Measurements from ENCODE around the gene BLZF1.
"Not testable (repeated sequence)": the region's sequence is repeated elsewhere in the genome, so short reads cannot be mapped to it uniquely, and the experiment has no call there.

Gene BLZF1, protein sequence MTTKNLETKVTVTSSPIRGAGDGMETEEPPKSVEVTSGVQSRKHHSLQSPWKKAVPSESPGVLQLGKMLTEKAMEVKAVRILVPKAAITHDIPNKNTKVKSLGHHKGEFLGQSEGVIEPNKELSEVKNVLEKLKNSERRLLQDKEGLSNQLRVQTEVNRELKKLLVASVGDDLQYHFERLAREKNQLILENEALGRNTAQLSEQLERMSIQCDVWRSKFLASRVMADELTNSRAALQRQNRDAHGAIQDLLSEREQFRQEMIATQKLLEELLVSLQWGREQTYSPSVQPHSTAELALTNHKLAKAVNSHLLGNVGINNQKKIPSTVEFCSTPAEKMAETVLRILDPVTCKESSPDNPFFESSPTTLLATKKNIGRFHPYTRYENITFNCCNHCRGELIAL

DNA sequence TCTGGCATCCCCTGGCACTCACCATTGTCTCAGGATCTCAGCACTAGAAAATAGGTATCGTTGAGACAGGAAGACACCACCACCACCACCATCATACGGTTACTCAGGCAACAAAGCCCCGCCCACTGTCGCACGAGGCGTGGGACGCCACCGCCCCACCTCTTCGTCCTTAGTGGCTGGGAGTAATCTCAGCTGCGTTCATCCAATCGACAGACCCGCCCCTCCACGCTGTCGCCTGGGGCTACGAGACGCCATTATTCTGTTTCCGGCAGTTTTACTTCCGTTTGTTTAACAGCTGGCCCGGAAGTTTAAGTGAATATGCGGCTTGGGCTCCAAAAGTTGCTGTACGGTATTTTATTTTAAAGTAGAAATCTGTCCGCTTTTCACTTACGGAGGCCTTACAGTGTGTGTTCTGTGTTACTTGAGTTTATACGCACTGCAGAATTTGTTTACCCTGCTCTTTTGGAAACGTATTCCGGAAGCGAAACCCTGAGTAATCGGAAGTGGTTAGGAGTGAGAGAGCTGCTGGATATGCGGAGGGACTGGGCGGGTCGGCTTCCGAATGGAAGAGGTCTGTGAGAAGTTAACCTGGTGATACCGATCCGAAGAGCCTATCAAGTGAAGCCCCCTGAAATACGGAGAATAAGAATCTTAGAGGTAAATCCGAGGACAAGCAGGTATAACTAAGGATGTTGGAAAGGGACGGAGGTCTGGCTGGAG, at the start of gene BLZF1, which contains the start of gene NME7:
Gene BLZF1, plus strand, starts transcription at position 510 of the 720 bp plus-strand sequence. CDS start 1,328 bp downstream, outside the sequence.
Gene NME7, minus strand, starts transcription at position 112 of the 720 bp plus-strand sequence. Its CDS starts 87 bp downstream, at position 25.
- DNase-seq (ENCODE audit: low spot score) = peak; percentile 81

DNA sequence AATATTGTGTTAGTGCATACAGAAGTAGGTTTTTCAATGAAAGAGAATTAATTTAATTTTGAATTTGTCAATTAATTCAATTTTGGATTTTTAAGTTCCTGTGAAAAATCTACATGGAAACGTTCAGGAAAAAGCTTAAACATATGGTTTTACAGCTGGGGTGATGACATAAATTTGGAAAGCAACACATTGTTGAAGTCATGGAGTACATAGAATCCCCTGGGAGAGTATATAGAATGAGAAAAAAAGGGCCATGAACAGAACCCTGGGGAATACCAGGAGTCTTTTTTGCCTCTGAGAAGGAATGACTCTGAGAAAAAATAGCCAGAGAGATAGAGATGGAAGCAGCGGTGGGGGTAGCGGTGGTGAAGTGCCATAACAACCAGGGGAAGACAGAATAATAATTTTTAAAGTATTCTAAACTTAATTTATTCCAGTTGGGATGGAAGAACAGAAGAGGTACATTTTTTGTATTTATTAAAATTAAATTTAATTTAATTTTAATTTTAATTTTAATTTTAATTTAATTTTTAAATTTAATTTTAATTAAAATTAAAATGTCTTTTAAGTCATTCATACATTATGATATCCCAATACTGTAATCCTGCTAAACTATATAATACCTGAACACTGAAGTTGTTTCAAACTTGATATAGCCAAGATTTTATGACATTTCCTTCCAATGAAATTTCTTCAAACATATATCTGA, 49.3 kb upstream of the BLZF1 start:
- no peak for DNase-seq (ENCODE audit: low spot score)

DNA sequence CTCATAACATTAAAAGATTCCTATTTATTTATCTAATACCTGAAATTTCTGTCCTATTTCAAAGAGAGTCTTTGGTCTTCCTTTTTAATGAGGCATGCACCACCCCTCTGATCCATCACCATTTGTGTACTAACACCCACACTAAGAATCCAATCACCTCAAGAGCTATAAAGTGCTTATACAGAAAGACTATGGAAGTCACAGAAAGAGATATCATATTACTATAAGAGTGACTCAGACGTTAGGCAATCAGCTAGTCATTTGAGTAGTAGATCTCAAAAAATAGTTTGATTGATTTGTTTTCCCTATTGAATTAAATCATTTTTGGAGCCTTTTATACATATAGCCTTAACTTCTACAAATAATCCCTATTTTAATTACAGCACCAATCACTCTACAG, 46.5 kb upstream of the BLZF1 start:
- no peak for DNase-seq (ENCODE audit: low spot score)

DNA sequence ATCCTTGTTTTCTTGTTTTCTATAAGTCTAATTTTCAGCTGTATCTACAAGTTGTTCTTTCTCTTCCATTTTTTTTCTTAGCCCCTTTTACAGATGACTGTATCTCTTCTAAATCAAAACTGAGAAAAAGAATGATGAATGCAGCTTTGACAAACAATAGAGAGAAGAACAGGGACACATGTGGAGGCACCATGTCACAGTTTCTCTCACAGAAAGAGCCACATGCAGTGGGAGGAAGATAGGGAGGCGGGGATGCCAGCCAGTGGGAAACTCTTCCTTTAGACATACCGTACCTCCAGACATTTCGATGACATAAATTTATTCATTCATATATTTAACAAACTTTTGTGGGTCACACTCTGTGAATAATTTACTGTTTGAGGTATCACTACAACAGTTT, 45.9 kb upstream of the BLZF1 start:
- no peak for DNase-seq (ENCODE audit: low spot score)

DNA sequence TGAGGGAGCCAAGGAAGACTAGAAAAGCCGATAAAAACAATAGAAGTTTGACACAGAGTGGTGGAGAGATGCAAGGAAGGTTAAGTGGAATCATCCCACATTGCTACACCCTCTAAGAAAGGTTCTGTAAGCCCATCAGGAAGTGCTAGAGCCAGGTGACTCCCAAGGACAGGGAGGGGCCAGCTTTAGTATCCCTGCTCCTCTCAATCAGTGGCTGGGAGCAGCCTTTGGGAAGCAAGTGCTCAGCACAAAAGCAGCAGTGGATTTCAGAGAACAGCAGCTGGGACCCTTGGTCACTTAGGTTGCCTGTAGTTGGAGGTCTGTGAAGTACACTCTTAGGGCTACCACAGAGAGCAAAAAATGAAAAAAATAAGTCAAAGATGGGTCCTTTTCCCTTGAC, 42.9 kb upstream of the BLZF1 start:
- no peak for DNase-seq (ENCODE audit: low spot score)

DNA sequence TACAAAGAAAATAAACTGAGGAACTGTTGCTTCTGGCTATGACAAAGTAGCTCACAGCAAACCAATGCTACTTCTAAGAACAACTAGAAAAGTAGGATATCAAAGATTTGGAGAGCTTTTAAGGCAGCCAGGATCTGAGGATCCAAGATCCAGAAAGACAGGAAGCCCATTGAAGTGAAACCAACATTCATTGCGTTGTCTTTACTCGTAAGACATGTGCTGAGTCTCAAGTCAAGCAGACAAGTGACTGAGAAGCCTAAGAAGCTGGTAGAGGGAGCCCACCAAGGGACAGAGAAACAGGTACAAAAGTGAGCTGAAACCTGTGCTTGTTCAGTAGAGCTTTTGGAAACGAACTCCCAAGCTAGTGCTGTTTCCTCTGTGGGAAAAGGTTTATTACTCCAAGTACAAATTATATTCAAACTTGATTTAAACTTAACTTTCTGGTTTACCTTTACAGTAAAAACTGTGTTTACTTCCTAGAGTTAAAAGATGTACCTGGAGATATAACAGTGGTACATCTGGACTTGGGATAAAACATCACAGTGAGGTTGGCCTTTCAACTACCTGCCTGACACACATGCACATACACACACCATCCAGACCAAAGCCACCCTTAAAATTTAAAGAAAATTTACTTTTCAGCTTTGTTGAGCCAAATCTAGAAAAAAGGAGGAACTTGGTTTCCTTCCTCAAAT, 41.6 kb upstream of the BLZF1 start:
- DNase-seq (ENCODE audit: low spot score) = no peak

DNA sequence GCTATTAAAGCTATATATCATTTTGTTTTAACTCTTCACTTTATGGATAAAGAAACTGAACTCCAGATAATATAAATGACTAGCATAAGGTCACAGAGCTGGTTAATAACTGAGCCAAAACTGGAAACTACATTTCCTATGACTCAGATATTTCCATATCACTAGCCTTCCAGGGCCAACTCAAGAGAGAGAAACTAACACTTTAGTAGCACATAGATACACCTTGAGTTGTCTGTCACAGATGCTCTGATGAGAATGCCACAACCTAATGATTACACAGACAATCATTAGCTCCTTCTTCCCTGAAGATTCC, 41.1 kb upstream of the BLZF1 start:
- no peak for DNase-seq (ENCODE audit: low spot score)

DNA sequence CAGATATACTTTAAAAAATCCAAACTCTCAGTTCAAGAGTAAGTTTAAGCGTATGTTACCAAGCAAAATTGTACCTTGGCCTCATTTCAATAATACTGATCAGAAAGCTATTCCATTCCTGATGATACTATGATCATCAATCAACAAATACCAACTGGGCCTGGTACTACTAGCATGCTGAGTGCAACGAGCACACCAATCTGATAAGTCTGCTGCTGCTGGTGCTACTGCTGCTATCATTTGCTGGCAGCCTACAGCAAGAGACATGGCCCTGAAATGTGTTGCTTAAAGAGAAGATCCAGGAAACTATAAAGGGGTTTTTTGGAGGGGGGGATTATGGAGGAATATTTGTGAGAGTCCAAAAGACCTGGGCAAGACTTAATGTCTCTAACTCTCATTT, 40.1 kb upstream of the BLZF1 start:
- DNase-seq (ENCODE audit: low spot score) = no peak

DNA sequence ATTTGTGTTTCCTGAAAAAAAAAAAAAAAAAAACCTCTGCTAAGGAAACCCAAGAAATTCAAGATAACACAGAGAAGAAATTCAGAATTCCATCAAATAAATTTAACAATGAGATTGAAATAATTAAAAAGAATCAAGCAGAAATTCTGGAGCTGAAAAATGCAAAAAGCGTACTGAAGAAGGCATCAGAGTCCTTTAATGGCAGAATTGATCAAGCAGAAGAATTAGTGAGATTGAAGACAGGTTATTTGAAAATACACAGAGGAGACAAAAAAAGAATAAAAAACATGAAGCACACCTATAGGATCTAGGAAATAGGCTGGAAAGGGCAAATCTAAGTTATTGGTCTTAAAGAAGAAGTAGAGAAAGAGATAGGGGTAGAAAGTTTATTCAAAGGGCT, 38.6 kb upstream of the BLZF1 start:
- DNase-seq (ENCODE audit: low spot score) = no peak

DNA sequence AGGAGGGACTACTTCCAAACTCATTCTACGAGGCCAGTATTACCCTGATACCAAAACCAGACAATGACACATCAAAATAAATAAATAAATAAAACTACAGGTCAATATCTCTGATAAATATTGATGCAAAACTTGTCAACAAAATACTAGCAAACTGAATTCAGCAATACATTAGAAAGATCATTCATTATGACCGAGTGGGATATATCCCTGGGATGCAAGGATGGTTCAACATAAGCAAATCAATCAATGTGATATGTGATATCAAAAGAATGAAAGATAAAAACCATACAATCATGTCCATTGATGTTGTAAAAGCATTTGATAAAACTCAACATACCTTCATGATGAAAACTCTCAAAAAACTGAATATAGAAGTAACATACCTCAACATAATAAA, 37.1 kb upstream of the BLZF1 start:
- DNase-seq (ENCODE audit: low spot score) = no peak

DNA sequence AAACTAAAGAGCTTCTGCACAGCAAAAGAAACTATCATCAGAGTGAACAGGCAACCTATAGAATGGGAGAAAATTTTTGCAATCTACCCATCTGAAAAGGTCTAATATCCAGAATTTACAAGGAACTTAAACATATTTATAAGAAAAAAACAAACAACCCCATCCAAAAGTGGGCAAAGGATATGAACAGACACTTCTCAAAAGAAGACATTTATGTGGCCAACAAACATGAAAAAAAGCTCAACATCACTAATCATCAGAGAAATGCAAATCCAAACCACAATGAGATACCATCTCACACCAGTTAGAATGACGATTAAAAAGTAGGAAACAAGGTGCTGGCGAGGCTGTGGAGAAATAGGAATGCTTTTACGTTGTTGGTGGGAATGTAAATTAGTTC, 33.3 kb upstream of the BLZF1 start:
- DNase-seq (ENCODE audit: low spot score) = not testable (repeated sequence)

DNA sequence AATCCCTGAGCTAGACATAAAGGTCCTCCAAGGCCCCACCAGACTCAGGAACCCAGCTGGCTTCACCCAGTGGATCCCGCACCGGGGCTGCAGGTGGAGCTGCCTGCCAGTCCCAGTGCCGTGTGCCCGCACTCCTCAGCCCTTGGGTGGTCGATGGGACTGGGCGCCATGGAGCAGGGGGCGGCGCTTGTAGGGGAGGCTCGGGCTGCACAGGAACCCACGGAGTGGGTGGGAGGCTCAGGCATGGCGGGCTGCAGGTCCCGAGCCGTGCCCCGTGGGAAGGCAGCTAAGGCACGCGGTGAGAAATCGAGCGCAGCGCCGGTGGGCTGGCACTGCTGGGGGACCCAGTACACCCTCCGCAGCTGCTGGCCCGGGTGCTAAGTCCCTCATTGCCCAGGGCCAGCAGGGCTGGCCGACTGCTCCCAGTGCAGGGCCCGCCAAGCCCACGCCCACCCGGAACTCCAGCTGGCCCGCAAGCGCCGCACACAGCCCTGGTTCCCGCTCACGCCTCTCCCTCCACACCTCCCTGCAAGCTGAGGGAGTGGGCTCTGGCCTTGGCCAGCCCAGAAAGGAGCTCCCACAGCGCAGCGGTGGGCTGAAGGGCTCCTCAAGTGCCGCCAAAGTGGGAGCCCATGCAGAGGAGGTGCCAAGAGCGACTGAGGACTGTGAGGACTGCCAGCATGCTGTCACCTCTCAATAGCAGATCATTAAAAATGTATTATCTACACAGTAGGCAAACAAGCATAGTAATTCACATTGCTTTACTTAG, 30.9 kb upstream of the BLZF1 start:
- not testable (repeated sequence) for DNase-seq (ENCODE audit: low spot score)

DNA sequence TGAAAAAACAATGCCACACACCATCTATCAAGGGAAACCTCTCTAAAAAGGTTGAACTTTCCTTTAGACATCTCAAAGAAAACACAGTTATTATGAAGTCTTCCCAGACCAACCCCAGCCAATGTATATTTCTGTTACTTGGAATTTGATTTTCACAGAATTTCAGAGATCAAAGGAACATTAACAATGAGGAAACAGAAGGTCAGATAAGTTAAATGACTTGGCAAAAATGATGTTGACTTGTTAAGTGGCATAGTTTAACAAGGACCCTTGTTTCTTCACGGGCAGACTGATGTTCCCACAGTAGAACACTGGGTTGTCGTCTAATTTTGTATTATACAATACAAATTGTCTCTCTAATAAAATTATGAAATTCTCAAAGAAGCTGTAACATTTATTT, 29.4 kb upstream of the BLZF1 start:
- DNase-seq (ENCODE audit: low spot score) = no peak

DNA sequence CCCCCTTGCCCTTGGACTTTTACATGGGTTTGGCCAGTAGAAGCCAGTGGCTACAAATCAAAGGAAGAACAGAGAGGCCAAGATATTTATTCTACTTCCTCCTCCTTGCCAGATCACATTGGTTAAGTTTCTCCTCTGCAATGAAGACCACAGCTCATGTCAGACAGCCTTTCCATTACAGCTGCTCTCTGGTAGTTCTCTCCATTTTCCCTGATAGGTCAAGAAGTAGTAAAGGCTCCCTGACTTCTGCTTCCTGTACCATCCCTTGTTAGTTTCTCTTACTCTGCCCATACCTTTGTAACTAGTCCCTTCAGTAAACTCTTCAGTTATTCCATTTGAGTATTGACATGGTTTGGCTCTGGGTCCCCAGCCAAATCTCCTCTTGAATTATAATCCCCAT, 28.2 kb upstream of the BLZF1 start:
- DNase-seq (ENCODE audit: low spot score) = no peak

DNA sequence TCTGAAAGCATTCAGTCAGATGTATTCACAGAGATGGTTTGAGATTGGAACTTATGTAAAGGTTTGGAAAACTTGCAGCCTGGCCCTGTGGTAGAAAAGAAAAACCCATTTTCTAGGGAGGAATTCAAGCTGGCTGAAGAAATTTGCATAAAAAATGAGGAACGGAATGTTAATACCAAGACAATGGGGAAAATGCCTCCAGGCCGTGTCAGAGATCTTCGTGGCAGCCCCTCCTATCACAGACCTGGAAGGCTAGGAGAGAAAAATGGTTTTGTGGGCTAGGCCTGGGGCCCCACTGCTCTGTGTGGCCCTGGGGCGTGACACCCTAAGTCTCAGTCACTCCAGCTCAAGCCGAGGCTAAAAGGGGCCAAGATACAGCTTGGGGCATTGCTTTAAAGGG, 27.1 kb upstream of the BLZF1 start:
- no peak for DNase-seq (ENCODE audit: low spot score)

DNA sequence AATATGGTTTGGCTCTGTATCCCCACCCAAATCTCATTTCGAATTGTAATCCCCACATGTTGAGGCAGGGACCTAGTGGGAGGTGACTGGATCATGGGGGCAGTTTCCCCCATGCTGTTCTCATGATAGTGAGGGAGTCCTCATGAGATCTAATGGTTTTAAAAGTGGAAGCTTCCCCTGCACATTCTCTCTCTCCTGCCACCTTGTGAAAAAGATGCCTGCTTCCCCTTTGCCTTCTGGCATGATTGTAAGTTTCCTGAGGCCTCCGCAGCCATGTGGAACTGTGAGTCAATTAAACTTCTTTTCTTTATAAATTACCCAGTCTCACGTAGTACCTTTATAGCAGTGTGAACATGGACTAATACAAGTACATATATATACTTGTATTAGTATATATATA, 25.9 kb upstream of the BLZF1 start:
- not testable (repeated sequence) for DNase-seq (ENCODE audit: low spot score)

DNA sequence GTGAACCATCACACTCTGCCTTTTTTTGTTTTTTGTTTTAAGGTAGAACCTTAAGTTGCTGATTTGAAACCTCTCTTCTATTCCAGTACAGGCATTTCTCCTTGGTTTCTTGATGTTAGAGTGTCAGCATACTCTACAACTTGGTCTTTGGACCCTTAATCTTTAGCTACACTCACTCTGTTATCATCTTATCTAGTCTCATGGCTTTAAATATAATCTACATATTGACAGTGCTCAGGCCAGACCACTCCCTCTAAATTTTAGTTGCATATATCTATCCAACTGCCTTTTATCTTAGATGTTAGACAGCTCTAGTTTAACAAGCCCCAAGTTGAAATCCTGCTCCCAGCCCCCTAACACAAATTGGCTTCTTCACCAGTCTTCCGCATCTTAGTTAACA, 22.5 kb upstream of the BLZF1 start:
- DNase-seq (ENCODE audit: low spot score) = no peak

DNA sequence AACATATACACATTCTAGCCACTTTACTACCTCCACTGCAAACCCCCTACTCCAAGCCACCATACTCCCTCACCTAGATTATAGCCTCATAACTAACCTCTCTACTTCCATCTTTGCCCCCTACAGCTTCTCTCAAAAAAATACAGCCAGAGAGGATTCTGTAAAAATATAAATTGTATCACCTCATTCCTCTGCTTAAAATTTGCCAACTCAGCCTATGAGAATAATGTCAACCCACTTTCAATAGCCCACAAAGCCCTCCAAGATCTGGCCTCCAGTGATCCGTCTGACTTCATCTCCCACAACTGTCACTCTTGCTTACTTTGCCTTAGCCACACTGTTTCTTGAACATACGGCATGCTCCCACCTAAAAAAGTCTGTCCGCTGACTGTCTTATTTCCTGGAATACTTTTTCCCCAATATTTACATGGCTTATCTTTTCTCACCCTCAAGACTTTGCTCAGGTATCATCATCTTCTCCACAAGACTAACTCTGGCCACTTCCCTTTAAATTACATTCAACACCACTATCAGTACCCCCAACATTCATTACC, 21.9 kb upstream of the BLZF1 start:
- no peak for DNase-seq (ENCODE audit: low spot score)

DNA sequence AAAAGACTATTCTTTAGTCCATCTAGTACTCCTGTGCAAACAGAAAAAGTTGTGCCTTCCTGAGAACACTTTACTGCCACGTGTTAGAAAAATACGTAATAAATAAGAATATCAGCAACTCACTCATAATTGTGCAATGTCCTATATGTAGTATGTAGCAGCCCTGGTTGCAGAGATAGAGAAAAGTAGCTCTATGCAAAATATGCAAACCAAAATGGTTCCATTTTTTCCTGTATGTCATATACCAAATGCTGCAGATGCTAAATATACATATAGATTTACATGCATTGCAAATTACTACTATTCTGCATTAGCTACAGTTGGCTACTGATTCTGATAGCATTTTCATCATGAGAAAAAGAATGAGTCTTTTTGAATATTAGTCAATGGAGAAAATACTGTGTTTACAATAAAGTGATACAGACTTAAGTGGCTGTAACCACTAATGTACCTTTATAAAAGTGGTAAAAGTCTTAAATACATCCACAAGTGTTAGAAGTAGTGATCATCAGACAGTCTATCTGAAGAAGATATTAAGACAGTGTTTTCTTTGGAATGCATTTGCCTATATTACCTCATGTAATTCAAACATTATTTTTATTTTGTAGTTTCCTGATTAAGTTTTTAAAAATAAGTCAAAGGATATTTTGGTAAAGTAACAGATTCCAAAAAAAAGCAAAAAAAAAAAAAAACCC, 20.2 kb upstream of the BLZF1 start:
- no peak for DNase-seq (ENCODE audit: low spot score)

DNA sequence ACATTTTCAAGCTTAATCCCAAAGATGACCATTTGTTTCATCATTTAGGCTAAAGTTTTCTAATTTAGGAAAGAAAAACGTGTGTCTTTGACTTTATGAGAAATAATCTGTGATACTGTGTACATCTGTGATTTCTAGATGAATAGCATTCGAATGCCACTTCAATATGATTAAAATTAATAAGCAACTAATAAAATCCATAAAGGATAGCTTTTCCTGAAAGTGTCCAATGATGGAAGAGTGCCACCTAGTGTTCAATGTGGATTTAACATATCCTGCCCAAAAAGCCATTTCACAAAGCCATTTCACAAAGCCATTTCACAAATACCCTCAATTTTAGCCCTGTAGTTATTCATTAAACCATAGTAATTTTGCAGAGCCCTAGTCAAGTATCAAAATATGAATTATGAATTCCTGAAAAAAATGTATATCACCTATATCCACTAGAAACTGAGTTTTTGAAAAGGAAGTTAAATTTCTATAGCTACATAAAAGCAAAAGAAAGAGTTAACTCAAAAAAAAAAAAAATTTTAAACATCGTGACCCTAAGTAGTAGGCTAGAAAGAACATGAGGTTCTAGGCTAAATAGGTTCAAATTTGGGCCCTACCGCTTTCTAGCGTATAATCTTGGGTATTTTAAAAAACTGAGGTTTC, 19.5 kb upstream of the BLZF1 start:
- DNase-seq (ENCODE audit: low spot score) = peak; percentile 7
